Hematopoietic multipotent progenitor cell treated with erythropoietin and hydrocortisone succinate and interleukin-3 and kit ligand, for 15 days (in vitro differentiated cells): Measurements from ENCODE around the gene FNIP2.

Experiments used
- DNase-seq: peaks from one replicate; pipeline ENCODE4 v3.0.0-alpha.2; 2015; ENCODE audit warnings: low spot score

The FNIP2 gene

DNA sequence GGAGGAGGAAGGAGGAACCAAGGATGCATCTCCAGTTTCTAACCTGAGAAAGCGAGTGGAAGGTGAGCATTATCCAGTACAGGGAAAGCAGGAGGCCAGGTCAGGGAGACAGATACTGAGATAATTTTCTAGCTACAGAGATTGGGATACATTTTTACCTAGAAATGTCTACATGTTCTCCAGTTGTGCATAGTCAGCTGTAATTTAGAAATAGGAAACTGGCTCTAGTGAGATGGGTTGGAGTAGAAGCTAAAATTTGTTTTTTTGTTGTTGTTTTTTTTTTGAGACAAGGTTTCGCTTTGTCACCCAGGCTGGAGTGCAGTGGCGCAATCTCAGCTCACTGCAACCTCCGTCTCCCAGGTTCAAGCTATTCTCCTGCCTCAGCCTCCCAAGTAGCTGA, 71.3 kb downstream of the FNIP2 start:
- no peak for DNase-seq

GRCh38 chr4:158841540-158841939, 72.7 kb downstream of the FNIP2 start:
- no peak for DNase-seq

DNA sequence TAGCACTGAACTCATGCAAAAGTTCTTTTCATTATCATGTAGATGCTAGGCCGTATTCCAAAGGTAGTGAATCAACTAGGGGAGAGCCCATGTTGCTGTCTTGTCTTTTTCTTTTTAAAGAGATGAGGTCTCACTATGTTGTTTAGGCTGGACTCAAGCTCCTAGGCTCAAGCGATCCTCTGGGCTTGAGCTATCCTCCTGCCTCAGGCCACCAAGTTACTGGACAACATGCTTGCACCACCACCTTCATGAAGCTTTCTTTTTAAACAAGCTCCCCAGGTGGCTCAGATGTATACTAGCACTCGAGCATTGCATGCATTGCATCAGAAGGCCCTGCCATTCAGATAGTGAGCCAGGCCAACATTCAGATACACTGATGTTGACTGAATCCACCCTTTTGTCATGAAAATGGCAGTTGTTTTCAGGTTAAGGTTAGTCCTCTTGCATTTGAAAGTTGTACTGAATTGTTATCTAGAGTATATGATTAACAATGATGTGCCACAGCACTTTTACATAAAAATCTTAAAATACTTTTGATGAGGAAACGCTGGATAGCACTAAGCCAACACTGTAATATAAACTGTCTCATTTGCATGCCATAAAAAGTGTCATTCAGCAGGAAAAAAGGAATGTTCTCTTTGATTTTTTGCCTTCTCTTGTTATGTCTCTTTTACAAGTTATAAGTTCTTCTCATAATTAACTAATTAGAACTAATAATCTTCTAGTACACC, 76.7 kb downstream of the FNIP2 start:
- no peak for DNase-seq

DNA sequence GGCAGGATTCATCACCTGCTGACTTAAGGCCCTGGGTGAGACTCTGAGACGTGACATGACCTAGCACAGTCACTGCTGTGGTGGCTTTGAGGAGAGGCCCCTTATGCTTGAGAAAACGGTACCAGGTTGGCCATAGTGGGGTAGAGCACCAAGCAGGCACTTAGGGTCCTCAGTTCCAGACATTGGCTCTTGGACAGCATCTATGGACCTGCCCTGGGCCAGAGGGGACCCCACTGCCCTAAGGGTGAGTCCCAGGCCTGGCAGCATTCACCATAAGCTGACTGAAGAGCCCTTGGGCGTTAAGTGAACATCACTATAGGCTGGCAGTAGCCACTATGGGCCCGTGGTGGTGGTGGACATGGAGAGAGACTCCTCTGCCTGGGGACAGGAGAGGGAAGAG, 78.7 kb downstream of the FNIP2 start:
- no peak for DNase-seq

GRCh38 chr4:158849681-158850080, 80.9 kb downstream of the FNIP2 start:
- no peak for DNase-seq

GRCh38 chr4:158850371-158850770, 81.5 kb downstream of the FNIP2 start:
- no peak for DNase-seq

- peak; percentile 66 for DNase-seq
Observed at GRCh38 chr4:158850800-158851644, 82.2 kb downstream of the FNIP2 start.

DNA sequence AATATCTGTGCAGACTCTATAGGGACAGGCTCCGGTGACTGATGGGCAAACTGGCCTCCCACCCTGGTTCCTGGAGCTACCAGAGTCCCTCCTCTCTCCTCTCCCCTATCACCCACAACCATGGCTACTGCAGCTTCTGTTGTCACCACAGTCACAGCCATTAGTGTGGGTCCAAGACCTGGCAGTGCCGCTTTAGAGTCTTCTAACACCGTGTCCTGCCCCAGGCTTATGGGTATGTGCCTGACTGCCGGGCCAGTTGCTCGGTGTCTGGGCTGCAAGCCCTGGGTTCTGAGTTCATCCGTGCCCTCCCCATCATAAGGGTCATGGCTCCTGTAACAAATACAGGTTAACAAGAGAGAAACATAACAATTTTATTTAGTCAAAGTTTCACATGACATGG, 85.4 kb downstream of the FNIP2 start:
- no peak for DNase-seq

DNA sequence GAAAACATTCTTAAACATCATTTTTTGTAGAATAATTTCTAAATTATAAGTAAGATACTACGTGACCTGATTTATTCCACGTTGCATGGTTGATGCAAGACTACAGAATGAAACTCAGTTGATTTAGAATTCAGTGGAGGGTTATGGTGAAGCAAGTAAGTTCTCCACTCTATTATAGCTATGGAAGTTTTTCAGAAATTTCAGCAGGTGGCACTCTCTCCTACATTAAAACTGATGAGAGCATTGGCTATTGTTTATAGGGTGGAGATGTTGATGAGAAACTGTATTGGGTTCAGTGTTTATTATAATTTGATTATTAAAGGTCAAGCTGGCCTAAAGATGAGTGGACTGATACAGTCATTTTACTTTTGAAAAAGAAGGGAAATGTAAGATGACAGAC, 88.0 kb downstream of the FNIP2 start:
- DNase-seq, result peak; percentile 65

GRCh38 chr4:158857951-158858350, 89.1 kb downstream of the FNIP2 start:
- DNase-seq, result no peak

DNA sequence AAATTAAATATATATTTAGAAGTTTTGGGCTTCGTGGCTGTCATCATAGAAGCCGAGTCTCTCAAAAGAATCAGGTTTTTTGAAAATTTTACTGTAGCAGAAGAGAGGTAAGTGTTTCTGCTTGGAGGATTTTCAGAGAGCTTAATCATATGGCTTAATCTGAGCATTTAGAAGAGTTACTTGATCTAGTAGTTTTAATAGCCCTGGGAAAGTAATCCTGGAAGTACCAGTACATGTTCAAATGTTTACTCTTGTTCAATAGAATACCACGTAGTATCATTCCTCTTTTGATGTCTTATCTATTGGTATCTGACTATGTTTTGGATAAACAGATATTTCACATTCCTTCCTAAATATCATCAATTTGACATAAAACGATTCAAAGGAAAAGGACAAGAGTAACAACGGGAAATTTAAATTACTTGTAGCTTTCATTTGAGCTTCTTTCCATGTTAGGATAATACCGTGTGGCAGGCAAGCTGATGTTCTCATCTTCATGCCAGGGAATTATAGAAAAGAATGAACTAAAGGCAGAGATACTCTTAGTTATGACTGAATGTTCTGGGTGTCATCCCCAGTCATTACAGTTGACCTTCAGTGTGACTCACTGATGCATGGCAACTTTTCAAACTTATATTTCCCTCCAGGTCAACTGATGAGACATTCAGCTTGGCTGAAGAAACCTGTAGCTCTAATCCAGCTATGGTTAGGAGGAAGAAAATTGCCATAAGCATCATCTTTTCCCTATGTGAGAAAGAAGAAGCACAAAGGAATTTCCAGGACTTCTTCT, 89.8 kb downstream of the FNIP2 start:
- no peak for DNase-seq

DNA sequence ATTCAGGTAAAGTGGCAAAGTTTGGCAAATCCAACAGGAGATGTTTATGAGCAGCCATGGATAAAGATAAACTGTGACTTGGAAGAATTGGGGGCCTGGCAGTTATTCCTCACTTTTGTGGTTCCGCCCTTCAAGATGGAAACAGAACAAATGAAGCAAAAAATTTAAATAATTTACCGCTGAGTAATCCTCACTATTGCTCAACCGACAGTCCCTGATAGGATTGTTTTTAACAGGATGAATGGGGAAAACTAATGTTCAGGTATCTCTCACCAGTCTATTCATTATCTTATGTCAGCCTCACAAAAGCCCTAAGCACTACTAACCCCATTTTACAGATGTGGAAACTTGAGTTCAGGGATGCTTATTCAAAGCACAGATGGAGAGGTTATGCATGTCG, 90.8 kb downstream of the FNIP2 start:
- DNase-seq, result no peak

DNA sequence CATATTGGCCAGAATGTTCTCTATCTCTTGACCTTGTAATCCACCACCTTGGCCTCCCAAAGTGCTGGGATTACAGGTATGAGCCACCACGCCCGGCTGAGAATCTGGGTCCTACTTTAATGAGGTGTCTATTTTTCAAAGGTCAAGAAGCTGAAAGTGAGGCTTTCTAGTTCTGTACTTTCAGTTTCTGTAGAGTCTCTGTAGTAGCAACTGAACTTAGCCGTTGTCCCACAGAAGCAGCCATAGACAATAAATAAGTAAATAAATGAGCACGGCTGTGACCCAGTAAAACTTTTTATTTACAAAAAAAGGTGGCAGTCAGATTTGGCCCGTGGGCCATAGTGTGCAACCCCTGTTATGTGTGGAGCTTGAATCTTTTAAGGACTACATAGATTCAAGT, 92.0 kb downstream of the FNIP2 start:
- DNase-seq, result no peak

- no peak for DNase-seq
Observed at GRCh38 chr4:158861281-158861680, 92.5 kb downstream of the FNIP2 start.

GRCh38 chr4:158861766-158862165, 92.9 kb downstream of the FNIP2 start:
- no peak for DNase-seq

- no peak for DNase-seq
Observed at GRCh38 chr4:158863296-158863695, 94.5 kb downstream of the FNIP2 start.

- no peak for DNase-seq
Observed at GRCh38 chr4:158865520-158866177, 96.8 kb downstream of the FNIP2 start.

DNA sequence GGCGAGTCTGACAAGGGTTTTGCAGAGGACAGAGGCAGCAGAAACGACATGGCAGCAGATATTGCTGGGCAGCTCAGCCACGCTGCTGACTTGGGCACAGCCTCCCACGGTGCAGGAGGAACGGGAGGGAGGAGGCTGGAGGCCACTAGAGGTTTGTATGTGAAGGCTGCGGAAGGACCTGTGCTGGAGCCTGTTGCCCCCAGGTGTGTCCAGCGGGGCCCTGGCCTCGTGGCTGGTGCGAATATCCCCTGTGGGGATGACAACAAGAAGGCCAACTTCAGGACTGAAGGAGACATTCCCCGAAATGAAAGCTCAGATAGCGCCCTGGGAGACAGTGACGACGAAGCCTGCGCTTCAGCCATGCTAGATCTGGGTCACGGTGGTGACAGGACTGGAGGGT, 100.2 kb downstream of the FNIP2 start:
- DNase-seq, result no peak

DNA sequence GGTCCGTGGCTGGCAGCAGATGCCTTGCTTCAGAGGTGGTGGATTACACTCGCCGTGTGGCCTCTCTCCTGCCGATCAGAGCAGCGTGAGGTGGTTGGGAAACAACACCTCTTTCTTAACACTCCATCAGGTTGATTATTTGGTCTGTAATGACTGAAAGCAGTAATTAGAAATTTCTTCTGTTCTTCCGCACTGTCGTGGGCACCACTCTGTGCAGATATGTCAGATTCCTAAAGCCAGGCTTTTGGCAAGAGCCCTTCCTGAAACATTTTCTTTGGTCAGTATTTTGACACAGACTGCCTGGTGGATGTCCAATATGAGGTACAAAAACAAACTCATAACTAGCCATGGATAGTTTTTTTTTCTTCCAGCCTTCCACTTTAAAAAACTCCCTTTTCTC, 100.9 kb downstream of the FNIP2 start:
- no peak for DNase-seq

- DNase-seq, result no peak
Observed at GRCh38 chr4:158870282-158870625, 101.4 kb downstream of the FNIP2 start.

GRCh38 chr4:158870626-158871334, 102.0 kb downstream of the FNIP2 start:
- no peak for DNase-seq

GRCh38 chr4:158871335-158871724, 102.5 kb downstream of the FNIP2 start:
- DNase-seq, result no peak
